ENCODE results near the gene SEMA4A. TPM values are rescaled to one million over a fixed set of nuclear protein-coding genes. Genes with fewer than 3 reads are reported as not detected.
"Not testable (repeated sequence)": the region's sequence is repeated elsewhere in the genome, so short reads cannot be mapped to it uniquely, and the experiment has no call there.

SEMA4A gene
- total RNA-seq, 1 donor from 2014 or later, result 7.0 TPM

DNA sequence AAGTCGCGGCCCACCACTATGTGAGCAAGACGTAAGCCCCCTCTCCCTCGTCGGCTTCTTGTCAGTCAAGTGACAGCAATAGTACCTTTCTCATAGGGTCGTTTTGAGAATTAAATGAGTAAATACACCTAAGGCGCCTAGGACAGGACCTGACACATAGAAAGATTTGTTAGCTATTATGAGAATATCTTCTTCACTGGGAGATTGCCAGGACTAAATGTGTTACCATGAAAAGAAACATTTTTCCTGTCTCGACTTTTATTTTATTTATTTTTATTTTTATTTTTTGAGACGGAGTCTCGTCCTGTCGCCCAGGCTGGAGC lies 60.2 kb downstream of the SEMA4A start:
- intact Hi-C loops (cut with micrococcal nuclease), result loop anchor here (1.0 to 5.0 kb wide), 4 partner anchors 19 to 116 kb away; partner anchors contain the start of genes SLC25A44, SMG5 and TMEM79

DNA sequence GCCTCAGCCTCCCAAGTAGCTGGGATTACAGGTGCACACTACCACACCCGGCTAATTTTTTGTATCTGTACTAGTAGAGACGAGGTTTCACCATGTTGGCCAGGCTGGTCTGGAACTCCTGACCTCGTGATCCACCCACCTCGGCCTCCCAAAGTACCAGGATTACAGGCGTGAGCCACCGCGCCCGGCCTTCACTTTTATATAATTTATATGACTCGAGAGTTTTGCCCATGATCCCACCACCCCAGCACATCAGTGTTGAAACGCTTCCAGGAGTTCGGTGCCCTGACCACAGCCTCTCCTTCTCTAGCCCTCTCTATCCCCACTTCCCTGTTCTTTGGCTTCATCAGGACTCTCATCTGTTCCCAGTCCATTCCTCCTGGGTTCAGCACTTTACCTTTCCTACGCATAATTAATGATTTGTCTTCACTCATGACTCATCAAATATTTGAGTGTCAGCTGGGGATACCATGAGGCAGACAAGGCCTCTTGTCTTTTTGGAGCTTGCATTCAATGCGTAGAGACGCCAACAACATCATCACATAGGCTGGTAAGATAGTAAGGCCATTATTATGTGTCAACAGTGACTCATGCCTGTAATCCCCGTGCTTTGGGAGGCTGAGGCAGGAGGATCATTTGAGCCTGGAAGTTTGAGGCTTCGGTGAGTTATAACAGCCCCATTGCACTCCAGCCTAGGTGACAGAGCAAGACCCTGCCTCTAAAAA lies 60.8 kb downstream of the SEMA4A start:
- Mint-ChIP-seq H3K4me1 (peaks cover 33% of the 10 kb centered on the region), H3K27ac (peak overlapping the region; percentile 56), H3K9me3 (no peaks in the 10 kb centered on the region), H3K4me3 (peak overlapping the region; percentile 73), H3K27me3 (no peaks in the 10 kb centered on the region), H3K36me3 (ENCODE audit: low read depth) (peaks cover 47% of the 10 kb centered on the region)
- DNase-seq, result no peak
- intact Hi-C loops (cut with micrococcal nuclease), result loop anchor here (5.0 kb wide), 2 partner anchors 68 to 117 kb away; partner anchors contain the start of genes SMG5 and TMEM79
- POLR2A ChIA-PET, result interaction anchor here (0.7 to 2.6 kb wide), 5 partner anchors 11 to 1885 kb away, joined by 3 to 71 read pairs (median 8); no protein-coding TSS in a partner anchor
- TF ChIP-seq, protein P1, sequence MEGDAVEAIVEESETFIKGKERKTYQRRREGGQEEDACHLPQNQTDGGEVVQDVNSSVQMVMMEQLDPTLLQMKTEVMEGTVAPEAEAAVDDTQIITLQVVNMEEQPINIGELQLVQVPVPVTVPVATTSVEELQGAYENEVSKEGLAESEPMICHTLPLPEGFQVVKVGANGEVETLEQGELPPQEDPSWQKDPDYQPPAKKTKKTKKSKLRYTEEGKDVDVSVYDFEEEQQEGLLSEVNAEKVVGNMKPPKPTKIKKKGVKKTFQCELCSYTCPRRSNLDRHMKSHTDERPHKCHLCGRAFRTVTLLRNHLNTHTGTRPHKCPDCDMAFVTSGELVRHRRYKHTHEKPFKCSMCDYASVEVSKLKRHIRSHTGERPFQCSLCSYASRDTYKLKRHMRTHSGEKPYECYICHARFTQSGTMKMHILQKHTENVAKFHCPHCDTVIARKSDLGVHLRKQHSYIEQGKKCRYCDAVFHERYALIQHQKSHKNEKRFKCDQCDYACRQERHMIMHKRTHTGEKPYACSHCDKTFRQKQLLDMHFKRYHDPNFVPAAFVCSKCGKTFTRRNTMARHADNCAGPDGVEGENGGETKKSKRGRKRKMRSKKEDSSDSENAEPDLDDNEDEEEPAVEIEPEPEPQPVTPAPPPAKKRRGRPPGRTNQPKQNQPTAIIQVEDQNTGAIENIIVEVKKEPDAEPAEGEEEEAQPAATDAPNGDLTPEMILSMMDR (IDR thresholded peaks at IDR 0.05), result no peak
- CTCF ChIA-PET, result interaction anchor here (3.1 kb wide), 1 partner anchor 11 kb away, joined by 26 read pairs; no protein-coding TSS in a partner anchor
- no peak for ATAC-seq (ENCODE audit: low read depth)

More for the DNA sequence above, 60.2 kb downstream of the SEMA4A start:
- H3K4me1 Mint-ChIP-seq, result peaks cover 32% of the 10 kb centered on the region
- POLR2A ChIA-PET, result interaction anchor here (0.6 to 2.6 kb wide), 21 partner anchors 10 to 574 kb away, joined by 3 to 71 read pairs (median 5); partner anchors contain the start of genes ARHGEF2, MEX3A, MRPL24 and NAXE
- CTCF ChIA-PET, result interaction anchor here (3.1 kb wide), 1 partner anchor 12 kb away, joined by 26 read pairs; no protein-coding TSS in a partner anchor
- no peaks in the 10 kb centered on the region for H3K27me3 Mint-ChIP-seq
- H3K4me3 Mint-ChIP-seq, result peak overlapping the region; percentile 96
- ATAC-seq (ENCODE audit: low read depth) (no peak), DNase-seq (no peak)
- no peaks in the 10 kb centered on the region for H3K9me3 Mint-ChIP-seq
- H3K36me3 Mint-ChIP-seq (ENCODE audit: low read depth), result peaks cover 50% of the 10 kb centered on the region
- peak overlapping the region; percentile 98 for H3K27ac Mint-ChIP-seq
- TF ChIP-seq, protein P1 (IDR thresholded peaks at IDR 0.05), result no peak

DNA sequence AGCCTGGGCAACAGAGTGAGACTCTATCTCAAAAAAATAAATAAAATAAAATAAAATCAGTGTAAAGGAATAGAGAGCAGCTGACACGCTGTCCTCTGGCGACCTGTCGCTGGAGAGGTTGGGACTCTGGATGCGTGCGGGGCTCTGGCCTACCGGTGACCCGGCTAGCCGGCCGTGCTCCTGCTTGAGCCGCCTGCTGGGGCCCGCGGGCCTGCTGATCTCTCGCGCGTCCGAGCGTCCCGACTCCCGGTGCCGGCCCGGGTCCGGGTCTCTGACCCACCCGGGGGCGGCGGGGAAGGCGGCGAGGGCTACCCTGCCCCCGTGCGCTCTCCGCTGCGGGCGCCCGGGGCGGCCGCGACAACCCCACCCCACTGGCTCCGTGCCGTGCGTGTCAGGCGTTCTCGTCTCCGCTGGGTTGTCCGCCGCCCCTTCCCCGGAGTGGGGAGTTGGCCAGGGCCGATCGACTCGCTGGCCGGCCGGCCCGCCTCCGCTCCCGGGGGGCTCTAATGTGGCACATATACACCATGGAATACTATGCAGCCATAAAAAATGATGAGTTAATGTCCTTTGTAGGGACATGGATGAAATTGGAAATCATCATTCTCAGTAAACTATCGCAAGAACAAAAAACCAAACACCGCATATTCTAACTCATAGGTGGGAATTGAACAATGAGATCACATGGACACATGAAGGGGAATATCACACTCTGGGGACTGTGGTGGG lies 63.1 kb downstream of the SEMA4A start:
- Mint-ChIP-seq H3K4me1 (peaks cover 35% of the 10 kb centered on the region), H3K36me3 (ENCODE audit: low read depth) (peaks cover 46% of the 10 kb centered on the region)
- POLR2A ChIA-PET; H3K4me3 Mint-ChIP-seq; H3K27me3 Mint-ChIP-seq; intact Hi-C loops (cut with micrococcal nuclease); CTCF ChIA-PET; H3K27ac Mint-ChIP-seq; DNase-seq; ATAC-seq (ENCODE audit: low read depth); H3K9me3 Mint-ChIP-seq: not testable (repeated sequence)

DNA sequence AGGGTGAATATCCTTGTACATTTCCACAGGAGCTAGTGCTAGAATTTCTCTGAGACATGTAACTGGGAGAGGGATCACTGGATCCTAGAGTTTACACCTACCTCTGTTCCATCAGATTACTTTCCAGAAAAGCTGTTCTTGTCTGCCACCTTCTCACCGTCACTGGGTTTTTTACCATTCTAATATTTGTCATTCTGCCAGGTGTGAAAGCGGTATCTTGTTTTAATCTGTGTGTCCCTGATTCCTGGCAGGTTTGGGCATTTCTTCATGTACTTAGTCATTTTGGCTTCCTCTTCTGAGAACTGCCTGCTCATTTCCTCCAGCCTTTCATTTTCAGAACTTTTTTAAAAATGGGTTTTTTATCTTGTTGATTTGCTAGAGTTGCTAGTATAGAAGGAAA lies 64.5 kb downstream of the SEMA4A start:
- CTCF ChIA-PET, result interaction anchor here (1.1 kb wide), 1 partner anchor 76 kb away, joined by 3 read pairs; no protein-coding TSS in a partner anchor
- ATAC-seq (ENCODE audit: low read depth) (no peak), DNase-seq (no peak)
- Mint-ChIP-seq H3K4me1 (peaks cover 25% of the 10 kb centered on the region), H3K27ac (peak overlapping the region; percentile 61), H3K36me3 (ENCODE audit: low read depth) (peaks cover 54% of the 10 kb centered on the region), H3K27me3 (no peaks in the 10 kb centered on the region), H3K4me3 (no peak overlapping the region), H3K9me3 (no peaks in the 10 kb centered on the region)
- TF ChIP-seq, protein P1 (IDR thresholded peaks at IDR 0.05), result no peak
- intact Hi-C loops (cut with micrococcal nuclease), result no loop called here
- POLR2A ChIA-PET, result interaction anchor here (0.6 to 1.4 kb wide), 5 partner anchors 14 to 70 kb away, joined by 3 to 6 read pairs (median 4); partner anchors contain the start of gene SLC25A44

DNA sequence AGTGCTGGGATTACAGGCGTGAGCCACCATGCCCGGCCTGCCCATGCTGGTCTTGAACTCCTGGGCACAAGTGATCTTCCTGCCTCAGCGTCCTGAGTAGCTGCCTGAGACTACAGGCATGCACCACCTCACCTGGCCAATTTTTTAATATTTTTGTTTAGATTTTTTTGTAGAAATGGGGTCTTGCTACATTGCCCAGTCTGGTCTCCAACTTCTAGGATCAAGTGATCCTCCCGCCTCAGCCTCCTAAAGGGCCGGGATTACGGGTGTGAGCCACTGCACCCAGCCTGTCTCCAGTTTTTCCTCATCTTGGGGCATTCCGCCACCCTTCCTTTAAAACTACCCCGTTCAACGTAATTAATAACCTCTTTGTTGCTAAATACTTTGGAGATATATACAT lies 66.8 kb downstream of the SEMA4A start:
- DNase-seq, result no peak
- H3K4me1 Mint-ChIP-seq, result peaks cover 11% of the 10 kb centered on the region
- CTCF ChIA-PET, result interaction anchor here (1.0 to 1.6 kb wide), 2 partner anchors 12 to 71 kb away, joined by 3 to 4 read pairs; no protein-coding TSS in a partner anchor
- H3K27ac Mint-ChIP-seq, result no peak overlapping the region
- POLR2A ChIA-PET, result interaction anchor here (1.1 kb wide), 1 partner anchor 10 kb away, joined by 5 read pairs; no protein-coding TSS in a partner anchor
- H3K27me3 Mint-ChIP-seq, result no peaks in the 10 kb centered on the region
- TF ChIP-seq, protein P1 (IDR thresholded peaks at IDR 0.05), result no peak
- no peak for ATAC-seq (ENCODE audit: low read depth)
- H3K36me3 Mint-ChIP-seq (ENCODE audit: low read depth), result peaks cover 60% of the 10 kb centered on the region
- intact Hi-C loops (cut with micrococcal nuclease), result no loop called here
- no peaks in the 10 kb centered on the region for H3K9me3 Mint-ChIP-seq
- no peak overlapping the region for H3K4me3 Mint-ChIP-seq
